CD4-positive, alpha-beta T cell (primary cell): ENCODE measurements around the gene PLCL2. TPM values are rescaled to one million over a fixed set of nuclear protein-coding genes. Genes with fewer than 3 reads are reported as not detected.

Source experiments
- ATAC-seq: fragments of 200-7000 bp; cut with Tn5 transposase; one replicate; pipeline ENCODE4 v1.10.0; 2022; ENCODE audit warnings: mild to moderate bottlenecking; ENCODE audit not compliant: poor library complexity
- CTCF ChIA-PET: fragments of 350-600 bp; sonication (Branson Sonifier 250); formaldehyde crosslinking; loops from one replicate; lab custom pipeline; 2021; ENCODE audit warnings: antibody characterized with exemption, inconsistent platforms; lab: Charles Lee
- POLR2A ChIA-PET: fragments of 350-600 bp; sonication (Branson Sonifier 250); formaldehyde crosslinking; loops from one replicate; lab custom pipeline; 2021; ENCODE audit warnings: antibody characterized with exemption, inconsistent platforms; lab: Charles Lee
- DNase-seq, 14 experiments: peaks; one replicate each; pipeline ENCODE4 v3.0.0-alpha.2; 2013 to 2020; ENCODE audit warnings: mixed read lengths in 2 of 14
- H3K27ac ChIP-seq, 2 donors: one replicate each; pipeline versions ENCODE4 v1.5.1 to v1.7.0; 2013; ENCODE audit warnings: low read length in 2 of 2, low read depth in 1 of 2, mild to moderate bottlenecking in 1 of 2
- H3K27me3 ChIP-seq, 2 experiments: 1 replicate in 1 of 2; 2 replicates in 1 of 2; pipeline versions ENCODE4 v1.6.1 to v1.7.0; 2013; ENCODE audit warnings: low read length in 2 of 2, control low read depth in 1 of 2, mild to moderate bottlenecking in 1 of 2, moderate library complexity in 1 of 2; ENCODE audit not compliant: insufficient read depth in 2 of 2, control insufficient read depth in 1 of 2
- H3K36me3 ChIP-seq: one replicate; pipeline ENCODE4 v1.6.1; 2013; ENCODE audit warnings: low read length, control low read depth; ENCODE audit not compliant: insufficient read depth
- H3K4me1 ChIP-seq: one replicate; pipeline ENCODE4 v1.6.1; 2013; ENCODE audit warnings: low read length, control low read depth; ENCODE audit not compliant: insufficient read depth
- H3K4me3 ChIP-seq: one replicate; pipeline ENCODE4 v1.5.1; 2013; ENCODE audit warnings: mild to moderate bottlenecking, low read length, moderate library complexity
- H3K9me3 ChIP-seq, 2 experiments: 1 replicate in 1 of 2; 2 replicates in 1 of 2; pipeline versions ENCODE4 v1.6.1 to v1.7.0; 2013; ENCODE audit warnings: low read length in 2 of 2, mild to moderate bottlenecking in 2 of 2, control low read depth in 1 of 2, moderate library complexity in 1 of 2; ENCODE audit not compliant: control insufficient read depth in 1 of 2, insufficient read depth in 1 of 2
- H3K27ac Mint-ChIP-seq: one replicate; pipeline ENCODE4 v1.8.0; 2020; ENCODE audit warnings: mixed read lengths
- H3K27me3 Mint-ChIP-seq: one replicate; pipeline ENCODE4 v1.8.0; 2021; ENCODE audit warnings: mixed read lengths
- H3K36me3 Mint-ChIP-seq: one replicate; pipeline ENCODE4 v1.8.0; 2021; ENCODE audit warnings: low read depth, mixed read lengths
- H3K4me1 Mint-ChIP-seq: one replicate; pipeline ENCODE4 v1.8.0; 2021; ENCODE audit warnings: low read depth, mixed read lengths
- H3K4me3 Mint-ChIP-seq: one replicate; pipeline ENCODE4 v1.8.0; 2020; ENCODE audit warnings: mild to moderate bottlenecking, mixed read lengths
- H3K9me3 Mint-ChIP-seq: one replicate; pipeline ENCODE4 v1.8.0; 2020; ENCODE audit warnings: mixed read lengths
- CTCF ChIP-seq: fragments of 200-600 bp; IDR thresholded peaks from one replicate; pipeline ENCODE4 v1.8.0; 2022; ENCODE audit warnings: antibody characterized with exemption, mild to moderate bottlenecking
- intact Hi-C, 2 experiments: fragments of 100-400 bp; cut with DNase I in 1 of 2; cut with micrococcal nuclease in 1 of 2; formaldehyde crosslinking; loops; one replicate each; pipeline versions ENCODE4 v1.15.1 to v1.9.0; 2023 to 2025; cut with DNase I, micrococcal nuclease
- total RNA-seq, 174 experiments: library from RNA in 2 of 174; stranded (reverse) in 2 of 174; gene quantifications; one replicate each; pipeline ENCODE4 v1.2.3 and lab custom pipeline; 2021 to 2026

Gene PLCL2
- total RNA-seq, 2 experiments from 2014 or later, result 35.1 to 36.3 TPM

GRCh38 chr3:16911916-16912315, 27.2 kb downstream of the PLCL2 start:
- peaks cover 77% of the 10 kb centered on the region for H3K4me1 Mint-ChIP-seq
- H3K9me3 Mint-ChIP-seq, result no peaks in the 10 kb centered on the region
- H3K4me3 Mint-ChIP-seq, result no peak overlapping the region

GRCh38 chr3:16912400-16913263, 27.9 kb downstream of the PLCL2 start:
- H3K27ac Mint-ChIP-seq, result no peak overlapping the region
- Histone ChIP-seq H3K9me3 (no peaks in the 10 kb centered on the region), H3K27ac (no peak overlapping the region), H3K4me3 (no peak overlapping the region), H3K36me3 (no peaks in the 10 kb centered on the region), H3K27me3 (no peaks in the 10 kb centered on the region), H3K4me1 (peaks cover 29% of the 10 kb centered on the region)
- ATAC-seq (no peak), DNase-seq (no peak)
- POLR2A ChIA-PET, result no interaction called here
- intact Hi-C loops, result no loop called here
- H3K27me3 Mint-ChIP-seq, result no peaks in the 10 kb centered on the region
- H3K4me1 Mint-ChIP-seq, result peaks cover 77% of the 10 kb centered on the region
- TF ChIP-seq CTCF, result no peak
- H3K36me3 Mint-ChIP-seq, result no peaks in the 10 kb centered on the region
- H3K9me3 Mint-ChIP-seq, result no peaks in the 10 kb centered on the region
- H3K4me3 Mint-ChIP-seq, result no peak overlapping the region
- CTCF ChIA-PET, result no interaction called here

More at GRCh38 chr3:16911916-16912315, 27.2 kb downstream of the PLCL2 start:
- H3K27me3 ChIP-seq, result no peaks in the 10 kb centered on the region
- H3K27me3 Mint-ChIP-seq, result no peaks in the 10 kb centered on the region
- intact Hi-C loops, result no loop called here
- no peaks in the 10 kb centered on the region for H3K36me3 ChIP-seq
- H3K36me3 Mint-ChIP-seq, result no peaks in the 10 kb centered on the region
- ATAC-seq (no peak), DNase-seq (no peak)
- POLR2A ChIA-PET, result no interaction called here
- H3K27ac Mint-ChIP-seq, result no peak overlapping the region
- H3K9me3 ChIP-seq, result no peaks in the 10 kb centered on the region
- H3K4me3 ChIP-seq, result no peak overlapping the region
- H3K27ac ChIP-seq, result no peak overlapping the region
- peaks cover 29% of the 10 kb centered on the region for H3K4me1 ChIP-seq
- no peak for TF ChIP-seq CTCF
- CTCF ChIA-PET, result no interaction called here

- DNase-seq (no peak), ATAC-seq (no peak)
- no peaks in the 10 kb centered on the region for H3K9me3 Mint-ChIP-seq
- H3K9me3 ChIP-seq, result no peaks in the 10 kb centered on the region
- H3K4me3 Mint-ChIP-seq, result no peak overlapping the region
- H3K4me1 Mint-ChIP-seq, result peaks cover 77% of the 10 kb centered on the region
- intact Hi-C loops, result no loop called here
- POLR2A ChIA-PET, result no interaction called here
- H3K4me3 ChIP-seq, result no peak overlapping the region
- H3K27ac Mint-ChIP-seq, result no peak overlapping the region
- peaks cover 29% of the 10 kb centered on the region for H3K4me1 ChIP-seq
- H3K36me3 Mint-ChIP-seq, result no peaks in the 10 kb centered on the region
- no peak for TF ChIP-seq CTCF
- H3K27me3 Mint-ChIP-seq, result no peaks in the 10 kb centered on the region
- no peak overlapping the region for H3K27ac ChIP-seq
- CTCF ChIA-PET, result no interaction called here
- H3K27me3 ChIP-seq, result no peaks in the 10 kb centered on the region
- no peaks in the 10 kb centered on the region for H3K36me3 ChIP-seq
These were observed 28.5 kb downstream of the PLCL2 start for GRCh38 chr3:16913264-16913580.
